Effector memory CD8-positive, alpha-beta T cell (primary cell): Measurements from ENCODE around the gene TMEM18.

Experiments used
- ATAC-seq: fragments of 150-1000 bp; cut with Tn5 transposase; replicated peaks from 2 replicates; pipeline ENCODE4 v1.10.0; 2021; ENCODE audit warnings: mild to moderate bottlenecking, moderate library complexity
- DNase-seq, 3 experiments: peaks; one replicate each; pipeline ENCODE4 v3.0.0; 2021
- H3K27ac Mint-ChIP-seq, 2 donors: one replicate each; pipeline ENCODE4 v1.8.0; 2022; ENCODE audit warnings: mild to moderate bottlenecking in 2 of 2, mixed read lengths in 2 of 2, moderate library complexity in 2 of 2
- H3K27me3 Mint-ChIP-seq, 2 donors: one replicate each; pipeline ENCODE4 v1.8.0; 2022; ENCODE audit warnings: mixed read lengths in 2 of 2
- H3K36me3 Mint-ChIP-seq: one replicate; pipeline ENCODE4 v1.8.0; 2022; ENCODE audit warnings: mild to moderate bottlenecking, moderate library complexity, mixed read lengths; ENCODE audit not compliant: insufficient read depth
- H3K4me1 Mint-ChIP-seq, 2 donors: one replicate each; pipeline ENCODE4 v1.8.0; 2022; ENCODE audit warnings: low read depth in 2 of 2, mixed read lengths in 2 of 2
- H3K4me3 Mint-ChIP-seq, 2 donors: one replicate each; pipeline ENCODE4 v1.8.0; 2022; ENCODE audit warnings: mild to moderate bottlenecking in 2 of 2, mixed read lengths in 2 of 2, moderate library complexity in 2 of 2
- H3K9me3 Mint-ChIP-seq, 2 donors: one replicate each; pipeline ENCODE4 v1.8.0; 2022; ENCODE audit warnings: mixed read lengths in 2 of 2

The TMEM18 gene

GRCh38 chr2:639703-640102, 37.5 kb downstream of the TMEM18 start:
- H3K4me1 Mint-ChIP-seq = peaks cover 4 to 5% of the 10 kb centered on the region in 2 donors
- no peak for ATAC-seq
- H3K27me3 Mint-ChIP-seq = peaks cover 17 to 21% of the 10 kb centered on the region in 2 donors
- no peaks in the 10 kb centered on the region for H3K9me3 Mint-ChIP-seq
- no peaks in the 10 kb centered on the region for H3K36me3 Mint-ChIP-seq
- DNase-seq = no peak
- no peak overlapping the region for H3K4me3 Mint-ChIP-seq
- no peak overlapping the region for H3K27ac Mint-ChIP-seq

- Mint-ChIP-seq H3K9me3 (no peaks in the 10 kb centered on the region), H3K36me3 (no peaks in the 10 kb centered on the region), H3K4me3 (no peak overlapping the region), H3K27ac (no peak overlapping the region), H3K27me3 (peaks cover 15 to 17% of the 10 kb centered on the region in 2 donors), H3K4me1 (peaks cover 4 to 5% of the 10 kb centered on the region in 2 donors)
- ATAC-seq (no peak), DNase-seq (no peak)
Measured at GRCh38 chr2:637804-638203, 39.4 kb downstream of the TMEM18 start.

- DNase-seq (no peak), ATAC-seq (no peak)
- Mint-ChIP-seq H3K27ac (no peak overlapping the region), H3K9me3 (no peaks in the 10 kb centered on the region), H3K4me3 (peak overlapping the region in 1 of 2 donors; percentile 87), H3K36me3 (no peaks in the 10 kb centered on the region), H3K4me1 (peaks cover 4 to 5% of the 10 kb centered on the region in 2 donors), H3K27me3 (peaks cover 15 to 17% of the 10 kb centered on the region in 2 donors)
Measured at GRCh38 chr2:637406-637776, 39.8 kb downstream of the TMEM18 start.

GRCh38 chr2:636641-637405, 40.4 kb downstream of the TMEM18 start:
- H3K4me1 Mint-ChIP-seq = peaks cover 4 to 5% of the 10 kb centered on the region in 2 donors
- DNase-seq (peak; percentile 42 to 59 (median 45)), ATAC-seq (peak; percentile 73)
- H3K27ac Mint-ChIP-seq = peak overlapping the region; percentile 67 to 83
- peak overlapping the region; percentile 81 to 87 for H3K4me3 Mint-ChIP-seq
- H3K36me3 Mint-ChIP-seq = no peaks in the 10 kb centered on the region
- H3K9me3 Mint-ChIP-seq = no peaks in the 10 kb centered on the region
- peaks cover 15 to 17% of the 10 kb centered on the region in 2 donors for H3K27me3 Mint-ChIP-seq

- H3K9me3 Mint-ChIP-seq = no peaks in the 10 kb centered on the region
- no peak for DNase-seq
- H3K27me3 Mint-ChIP-seq = peaks cover 15 to 17% of the 10 kb centered on the region in 2 donors
- H3K27ac Mint-ChIP-seq = no peak overlapping the region
- no peaks in the 10 kb centered on the region for H3K36me3 Mint-ChIP-seq
- peaks cover 4 to 5% of the 10 kb centered on the region in 2 donors for H3K4me1 Mint-ChIP-seq
- peak overlapping the region; percentile 49 to 87 for H3K4me3 Mint-ChIP-seq
- ATAC-seq = no peak
Measured at GRCh38 chr2:635687-636621, 41.3 kb downstream of the TMEM18 start.

GRCh38 chr2:634636-635388, 42.4 kb downstream of the TMEM18 start:
- Mint-ChIP-seq H3K4me1 (peaks cover 4 to 5% of the 10 kb centered on the region in 2 donors), H3K9me3 (no peaks in the 10 kb centered on the region), H3K27ac (no peak overlapping the region), H3K36me3 (no peaks in the 10 kb centered on the region), H3K4me3 (no peak overlapping the region), H3K27me3 (peaks cover 15 to 17% of the 10 kb centered on the region in 2 donors)
- no peak for DNase-seq
- ATAC-seq = no peak

- DNase-seq (no peak), ATAC-seq (no peak)
- Mint-ChIP-seq H3K4me1 (peaks cover 4 to 5% of the 10 kb centered on the region in 2 donors), H3K9me3 (no peaks in the 10 kb centered on the region), H3K27ac (no peak overlapping the region), H3K36me3 (no peaks in the 10 kb centered on the region), H3K4me3 (no peak overlapping the region), H3K27me3 (peaks cover 15 to 17% of the 10 kb centered on the region in 2 donors)
Measured at GRCh38 chr2:634041-634440, 43.2 kb downstream of the TMEM18 start.

- H3K9me3 Mint-ChIP-seq = no peaks in the 10 kb centered on the region
- peaks cover 17 to 20% of the 10 kb centered on the region in 2 donors for H3K27me3 Mint-ChIP-seq
- no peak overlapping the region for H3K27ac Mint-ChIP-seq
- DNase-seq = no peak
- no peak for ATAC-seq
- no peaks in the 10 kb centered on the region for H3K36me3 Mint-ChIP-seq
- H3K4me1 Mint-ChIP-seq = peaks cover 4 to 5% of the 10 kb centered on the region in 2 donors
- no peak overlapping the region for H3K4me3 Mint-ChIP-seq
Measured at GRCh38 chr2:633371-633770, 43.8 kb downstream of the TMEM18 start.

GRCh38 chr2:632471-632870, 44.7 kb downstream of the TMEM18 start:
- no peak for DNase-seq
- H3K4me1 Mint-ChIP-seq = peaks cover 4 to 5% of the 10 kb centered on the region in 2 donors
- no peak for ATAC-seq
- no peak overlapping the region for H3K4me3 Mint-ChIP-seq
- H3K36me3 Mint-ChIP-seq = no peaks in the 10 kb centered on the region
- H3K27ac Mint-ChIP-seq = no peak overlapping the region
- peaks cover 17 to 24% of the 10 kb centered on the region in 2 donors for H3K27me3 Mint-ChIP-seq
- no peaks in the 10 kb centered on the region for H3K9me3 Mint-ChIP-seq

GRCh38 chr2:631741-632140, 45.5 kb downstream of the TMEM18 start:
- Mint-ChIP-seq H3K27me3 (peaks cover 16 to 24% of the 10 kb centered on the region in 2 donors), H3K27ac (no peak overlapping the region)
- no peak for DNase-seq

GRCh38 chr2:630451-631320, 46.5 kb downstream of the TMEM18 start:
- Mint-ChIP-seq H3K36me3 (no peaks in the 10 kb centered on the region), H3K9me3 (no peaks in the 10 kb centered on the region), H3K4me1 (no peaks in the 10 kb centered on the region), H3K27ac (no peak overlapping the region), H3K4me3 (no peak overlapping the region), H3K27me3 (peaks cover 18 to 24% of the 10 kb centered on the region in 2 donors)
- no peak for DNase-seq
- ATAC-seq = no peak

More at GRCh38 chr2:631741-632140, 45.5 kb downstream of the TMEM18 start:
- H3K36me3 Mint-ChIP-seq = no peaks in the 10 kb centered on the region
- no peak for ATAC-seq
- no peak overlapping the region for H3K4me3 Mint-ChIP-seq
- H3K9me3 Mint-ChIP-seq = no peaks in the 10 kb centered on the region
- H3K4me1 Mint-ChIP-seq = peaks cover 0 to 2% of the 10 kb centered on the region in 2 donors

GRCh38 chr2:629961-630360, 47.2 kb downstream of the TMEM18 start:
- no peaks in the 10 kb centered on the region for H3K4me1 Mint-ChIP-seq
- H3K4me3 Mint-ChIP-seq = no peak overlapping the region
- no peaks in the 10 kb centered on the region for H3K36me3 Mint-ChIP-seq
- peaks cover 22 to 28% of the 10 kb centered on the region in 2 donors for H3K27me3 Mint-ChIP-seq
- ATAC-seq (no peak), DNase-seq (no peak)
- H3K9me3 Mint-ChIP-seq = no peaks in the 10 kb centered on the region
- H3K27ac Mint-ChIP-seq = no peak overlapping the region
